K562 (cell line): ENCODE measurements around the gene PSMB10.
"Not testable (repeated sequence)": the region's sequence is repeated elsewhere in the genome, so short reads cannot be mapped to it uniquely, and the experiment has no call there.

Experiments
- ZNF134 ChIP-seq: fragments of 250-450 bp; sonication (Bioruptor Pico); conservative IDR thresholded peaks from 2 replicates; pipeline ENCODE4 v1.4.0; 2020
- ZNF143 ChIP-seq: sonication (generic); formaldehyde crosslinking; IDR thresholded peaks from 2 replicates; pipeline ENCODE4 v1.9.0; 2022; ENCODE audit warnings: mild to moderate bottlenecking, missing genetic modification reagents

DNA sequence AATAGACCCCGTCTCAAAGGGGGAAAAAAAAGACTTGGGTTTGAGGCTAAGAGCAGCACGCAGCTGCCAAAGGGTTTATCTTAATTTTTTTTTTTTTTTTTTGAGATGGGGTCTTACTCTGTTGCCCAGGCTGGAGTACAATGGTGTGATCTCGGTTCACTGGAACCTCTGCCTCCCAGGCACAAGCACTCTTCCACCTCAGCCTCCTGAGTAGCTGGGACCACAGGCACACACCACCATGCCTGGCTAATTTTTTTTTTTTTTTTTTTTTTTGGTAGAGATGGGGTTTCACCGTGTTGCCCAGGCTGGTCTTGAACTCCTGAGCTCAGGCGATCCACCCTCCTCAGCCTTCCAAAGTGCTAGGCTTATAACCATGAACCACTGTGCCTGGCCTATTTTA lies 1.1 kb upstream of the PSMB10 start:
- not testable (repeated sequence) for TF ChIP-seq ZNF134, ZNF143 (CRISPR knock-in tag)
